ENCODE results near the gene XYLT1.

DNA sequence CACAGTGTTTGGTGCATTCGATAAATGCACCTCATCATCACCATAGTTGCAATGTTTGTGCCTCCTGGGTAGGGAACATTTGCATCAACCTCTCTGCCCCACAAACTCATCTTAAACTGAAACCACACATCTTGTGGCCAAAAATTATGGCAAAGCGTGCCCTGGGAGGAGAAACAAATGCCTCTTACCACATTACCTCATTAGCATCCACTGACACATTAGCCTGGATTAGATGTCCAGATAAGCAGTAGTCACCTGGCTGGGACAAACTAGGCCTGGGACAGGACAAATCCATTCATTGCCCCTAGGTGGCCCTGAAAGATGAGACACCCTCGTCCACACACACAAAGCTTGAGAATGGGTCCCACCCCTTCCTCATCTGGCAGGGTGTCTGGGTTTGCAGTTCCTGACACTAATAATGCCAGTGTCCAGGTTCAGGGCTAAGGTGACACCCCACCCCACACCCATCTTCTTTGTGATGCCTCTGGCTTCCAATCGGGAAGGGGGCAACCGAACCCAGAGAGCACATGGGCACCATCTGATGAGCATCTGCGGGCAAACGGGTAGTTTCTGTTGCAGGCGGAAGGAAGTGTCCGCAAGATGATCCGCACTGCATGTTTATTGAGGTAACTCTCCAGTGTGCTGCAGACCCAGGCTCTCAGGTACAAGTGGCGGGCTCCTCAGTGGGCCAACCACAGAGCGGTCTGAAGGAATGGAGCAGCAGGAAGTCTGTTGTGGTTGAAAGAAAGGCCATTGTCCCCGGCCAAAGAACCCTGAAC is 8.6 kb downstream of the XYLT1 start:
- TF ChIP-seq ZSCAN18 (CRISPR knock-in tag; IDR thresholded peaks at IDR 0.05): no peak
- TF ChIP-seq, protein P1, sequence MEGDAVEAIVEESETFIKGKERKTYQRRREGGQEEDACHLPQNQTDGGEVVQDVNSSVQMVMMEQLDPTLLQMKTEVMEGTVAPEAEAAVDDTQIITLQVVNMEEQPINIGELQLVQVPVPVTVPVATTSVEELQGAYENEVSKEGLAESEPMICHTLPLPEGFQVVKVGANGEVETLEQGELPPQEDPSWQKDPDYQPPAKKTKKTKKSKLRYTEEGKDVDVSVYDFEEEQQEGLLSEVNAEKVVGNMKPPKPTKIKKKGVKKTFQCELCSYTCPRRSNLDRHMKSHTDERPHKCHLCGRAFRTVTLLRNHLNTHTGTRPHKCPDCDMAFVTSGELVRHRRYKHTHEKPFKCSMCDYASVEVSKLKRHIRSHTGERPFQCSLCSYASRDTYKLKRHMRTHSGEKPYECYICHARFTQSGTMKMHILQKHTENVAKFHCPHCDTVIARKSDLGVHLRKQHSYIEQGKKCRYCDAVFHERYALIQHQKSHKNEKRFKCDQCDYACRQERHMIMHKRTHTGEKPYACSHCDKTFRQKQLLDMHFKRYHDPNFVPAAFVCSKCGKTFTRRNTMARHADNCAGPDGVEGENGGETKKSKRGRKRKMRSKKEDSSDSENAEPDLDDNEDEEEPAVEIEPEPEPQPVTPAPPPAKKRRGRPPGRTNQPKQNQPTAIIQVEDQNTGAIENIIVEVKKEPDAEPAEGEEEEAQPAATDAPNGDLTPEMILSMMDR (IDR thresholded peaks at IDR 0.05): no peak
- no peak for TF ChIP-seq FOXK1 (CRISPR knock-in tag; IDR thresholded peaks at IDR 0.05)
- no peak for TF ChIP-seq ESRRA (CRISPR knock-in tag; IDR thresholded peaks at IDR 0.05; ENCODE audit: borderline replicate concordance)
- no peak for TF ChIP-seq ZNF263 (CRISPR knock-in tag; IDR thresholded peaks at IDR 0.05; ENCODE audit: low read depth)
